ENCODE measurements around the gene PRLH. TPM values are rescaled to one million over a fixed set of nuclear protein-coding genes. Genes with fewer than 3 reads are reported as not detected.

Gene PRLH
- total and polyA plus RNA-seq, 9 donors = not detected

GRCh38 chr2:237564526-237565131 lies 1.7 kb upstream of the PRLH start:
- Histone ChIP-seq H3K9me3 (replicated peaks; ENCODE audit: control insufficient read depth, low read depth, low read length) (no peaks in the 10 kb centered on the region), H3K27ac (ENCODE audit: low read length) (no peak overlapping the region), H3K27me3 (ENCODE audit: control insufficient read depth, insufficient read depth, low read length) (peaks cover 24% of the 10 kb centered on the region), H3K4me1 (ENCODE audit: control insufficient read depth, insufficient read depth, low read length) (peaks cover 1% of the 10 kb centered on the region), H3K4me3 (ENCODE audit: low read length) (no peak overlapping the region), H3K36me3 (ENCODE audit: control insufficient read depth, insufficient read depth, low read length) (no peaks in the 10 kb centered on the region)
- WGBS (ENCODE audit: insufficient coverage) = 75% methylated on average over 12 of the region's 14 CpGs
- no peak for DNase-seq

GRCh38 chr2:237565974-237566373 lies 400 bp upstream of the PRLH start:
- Histone ChIP-seq H3K4me1 (ENCODE audit: control insufficient read depth, insufficient read depth, low read length) (no peaks in the 10 kb centered on the region), H3K9me3 (replicated peaks; ENCODE audit: control insufficient read depth, low read depth, low read length) (no peaks in the 10 kb centered on the region), H3K27ac (ENCODE audit: low read length) (no peak overlapping the region), H3K27me3 (ENCODE audit: control insufficient read depth, insufficient read depth, low read length) (peaks cover 24% of the 10 kb centered on the region), H3K4me3 (ENCODE audit: low read length) (no peak overlapping the region), H3K36me3 (ENCODE audit: control insufficient read depth, insufficient read depth, low read length) (no peaks in the 10 kb centered on the region)
- WGBS (ENCODE audit: insufficient coverage) = 89% methylated on average over 1 of the region's 1 CpG
- DNase-seq = no peak

GRCh38 chr2:237567276-237568029 lies 1.1 kb downstream of the PRLH start:
- 89% methylated on average over 12 of the region's 16 CpGs for WGBS (ENCODE audit: insufficient coverage)
- peaks cover 21% of the 10 kb centered on the region for H3K27me3 ChIP-seq (ENCODE audit: control insufficient read depth, insufficient read depth, low read length)
- H3K4me3 ChIP-seq (ENCODE audit: low read length) = no peak overlapping the region
- no peaks in the 10 kb centered on the region for H3K9me3 ChIP-seq (replicated peaks; ENCODE audit: control insufficient read depth, low read depth, low read length)
- no peaks in the 10 kb centered on the region for H3K36me3 ChIP-seq (ENCODE audit: control insufficient read depth, insufficient read depth, low read length)
- H3K4me1 ChIP-seq (ENCODE audit: control insufficient read depth, insufficient read depth, low read length) = peaks cover 8% of the 10 kb centered on the region
- H3K27ac ChIP-seq (ENCODE audit: low read length) = no peak overlapping the region
- DNase-seq = no peak

GRCh38 chr2:237568121-237568660 lies 1.8 kb downstream of the PRLH start:
- Histone ChIP-seq H3K9me3 (replicated peaks; ENCODE audit: control insufficient read depth, low read depth, low read length) (no peaks in the 10 kb centered on the region), H3K27me3 (ENCODE audit: control insufficient read depth, insufficient read depth, low read length) (peaks cover 18% of the 10 kb centered on the region), H3K4me1 (ENCODE audit: control insufficient read depth, insufficient read depth, low read length) (peaks cover 12% of the 10 kb centered on the region), H3K36me3 (ENCODE audit: control insufficient read depth, insufficient read depth, low read length) (no peaks in the 10 kb centered on the region), H3K27ac (ENCODE audit: low read length) (no peak overlapping the region), H3K4me3 (ENCODE audit: low read length) (no peak overlapping the region)
- 72% methylated on average over 9 of the region's 9 CpGs for WGBS (ENCODE audit: insufficient coverage)
- no peak for DNase-seq

- 100% methylated on average over 3 of the region's 5 CpGs for WGBS (ENCODE audit: insufficient coverage)
- H3K27ac ChIP-seq (ENCODE audit: low read length) = no peak overlapping the region
- H3K9me3 ChIP-seq (replicated peaks; ENCODE audit: control insufficient read depth, low read depth, low read length) = no peaks in the 10 kb centered on the region
- H3K36me3 ChIP-seq (ENCODE audit: control insufficient read depth, insufficient read depth, low read length) = no peaks in the 10 kb centered on the region
- H3K4me3 ChIP-seq (ENCODE audit: low read length) = no peak overlapping the region
- peaks cover 12% of the 10 kb centered on the region for H3K4me1 ChIP-seq (ENCODE audit: control insufficient read depth, insufficient read depth, low read length)
- DNase-seq = no peak
- H3K27me3 ChIP-seq (ENCODE audit: control insufficient read depth, insufficient read depth, low read length) = peaks cover 9% of the 10 kb centered on the region
These were observed 2.7 kb downstream of the PRLH start for GRCh38 chr2:237569041-237569440.

GRCh38 chr2:237569896-237570295 lies 3.5 kb downstream of the PRLH start:
- Histone ChIP-seq H3K9me3 (replicated peaks; ENCODE audit: control insufficient read depth, low read depth, low read length) (no peaks in the 10 kb centered on the region), H3K4me1 (ENCODE audit: control insufficient read depth, insufficient read depth, low read length) (peaks cover 12% of the 10 kb centered on the region), H3K4me3 (ENCODE audit: low read length) (no peak overlapping the region), H3K36me3 (ENCODE audit: control insufficient read depth, insufficient read depth, low read length) (no peaks in the 10 kb centered on the region), H3K27me3 (ENCODE audit: control insufficient read depth, insufficient read depth, low read length) (peaks cover 1% of the 10 kb centered on the region), H3K27ac (ENCODE audit: low read length) (no peak overlapping the region)
- WGBS (ENCODE audit: insufficient coverage) = 90% methylated on average over 2 of the region's 3 CpGs
- DNase-seq = no peak

GRCh38 chr2:237570776-237571335 lies 4.5 kb downstream of the PRLH start:
- H3K27ac ChIP-seq (ENCODE audit: low read length) = no peak overlapping the region
- no peaks in the 10 kb centered on the region for H3K9me3 ChIP-seq (replicated peaks; ENCODE audit: control insufficient read depth, low read depth, low read length)
- peaks cover 18% of the 10 kb centered on the region for H3K4me1 ChIP-seq (ENCODE audit: control insufficient read depth, insufficient read depth, low read length)
- H3K36me3 ChIP-seq (ENCODE audit: control insufficient read depth, insufficient read depth, low read length) = no peaks in the 10 kb centered on the region
- no peaks in the 10 kb centered on the region for H3K27me3 ChIP-seq (ENCODE audit: control insufficient read depth, insufficient read depth, low read length)
- DNase-seq = no peak
- 90% methylated on average over 6 of the region's 9 CpGs for WGBS (ENCODE audit: insufficient coverage)
- no peak overlapping the region for H3K4me3 ChIP-seq (ENCODE audit: low read length)

GRCh38 chr2:237571551-237571950 lies 5.2 kb downstream of the PRLH start:
- 69% methylated on average over 7 of the region's 7 CpGs for WGBS (ENCODE audit: insufficient coverage)
- Histone ChIP-seq H3K4me3 (ENCODE audit: low read length) (no peak overlapping the region), H3K4me1 (ENCODE audit: control insufficient read depth, insufficient read depth, low read length) (peaks cover 20% of the 10 kb centered on the region), H3K27ac (ENCODE audit: low read length) (no peak overlapping the region), H3K36me3 (ENCODE audit: control insufficient read depth, insufficient read depth, low read length) (no peaks in the 10 kb centered on the region), H3K9me3 (replicated peaks; ENCODE audit: control insufficient read depth, low read depth, low read length) (no peaks in the 10 kb centered on the region), H3K27me3 (ENCODE audit: control insufficient read depth, insufficient read depth, low read length) (no peaks in the 10 kb centered on the region)
- DNase-seq = no peak

GRCh38 chr2:237572021-237572741 lies 5.8 kb downstream of the PRLH start:
- no peak overlapping the region for H3K4me3 ChIP-seq (ENCODE audit: low read length)
- H3K4me1 ChIP-seq (ENCODE audit: control insufficient read depth, insufficient read depth, low read length) = peaks cover 22% of the 10 kb centered on the region
- no peaks in the 10 kb centered on the region for H3K36me3 ChIP-seq (ENCODE audit: control insufficient read depth, insufficient read depth, low read length)
- no peaks in the 10 kb centered on the region for H3K27me3 ChIP-seq (ENCODE audit: control insufficient read depth, insufficient read depth, low read length)
- H3K27ac ChIP-seq (ENCODE audit: low read length) = no peak overlapping the region
- WGBS (ENCODE audit: insufficient coverage) = 12% methylated on average over 24 of the region's 24 CpGs
- H3K9me3 ChIP-seq (replicated peaks; ENCODE audit: control insufficient read depth, low read depth, low read length) = no peaks in the 10 kb centered on the region
- peak; percentile 94 for DNase-seq

- Histone ChIP-seq H3K36me3 (ENCODE audit: control insufficient read depth, insufficient read depth, low read length) (no peaks in the 10 kb centered on the region), H3K4me3 (ENCODE audit: low read length) (no peak overlapping the region), H3K9me3 (replicated peaks; ENCODE audit: control insufficient read depth, low read depth, low read length) (no peaks in the 10 kb centered on the region), H3K4me1 (ENCODE audit: control insufficient read depth, insufficient read depth, low read length) (peaks cover 22% of the 10 kb centered on the region), H3K27me3 (ENCODE audit: control insufficient read depth, insufficient read depth, low read length) (no peaks in the 10 kb centered on the region), H3K27ac (ENCODE audit: low read length) (no peak overlapping the region)
- no peak for DNase-seq
- WGBS (ENCODE audit: insufficient coverage) = 64% methylated on average over 2 of the region's 4 CpGs
These were observed 6.3 kb downstream of the PRLH start for GRCh38 chr2:237572742-237573101.

Data from muscle of leg (tissue), 11 donors.